Measurements from ENCODE around the gene HILPDA. TPM values are rescaled to one million over a fixed set of nuclear protein-coding genes. Genes with fewer than 3 reads are reported as not detected.
"Not testable (repeated sequence)": the region's sequence is repeated elsewhere in the genome, so short reads cannot be mapped to it uniquely, and the experiment has no call there.

The HILPDA gene
- total RNA-seq, 1 donor from 2014 or later: 171 TPM

DNA sequence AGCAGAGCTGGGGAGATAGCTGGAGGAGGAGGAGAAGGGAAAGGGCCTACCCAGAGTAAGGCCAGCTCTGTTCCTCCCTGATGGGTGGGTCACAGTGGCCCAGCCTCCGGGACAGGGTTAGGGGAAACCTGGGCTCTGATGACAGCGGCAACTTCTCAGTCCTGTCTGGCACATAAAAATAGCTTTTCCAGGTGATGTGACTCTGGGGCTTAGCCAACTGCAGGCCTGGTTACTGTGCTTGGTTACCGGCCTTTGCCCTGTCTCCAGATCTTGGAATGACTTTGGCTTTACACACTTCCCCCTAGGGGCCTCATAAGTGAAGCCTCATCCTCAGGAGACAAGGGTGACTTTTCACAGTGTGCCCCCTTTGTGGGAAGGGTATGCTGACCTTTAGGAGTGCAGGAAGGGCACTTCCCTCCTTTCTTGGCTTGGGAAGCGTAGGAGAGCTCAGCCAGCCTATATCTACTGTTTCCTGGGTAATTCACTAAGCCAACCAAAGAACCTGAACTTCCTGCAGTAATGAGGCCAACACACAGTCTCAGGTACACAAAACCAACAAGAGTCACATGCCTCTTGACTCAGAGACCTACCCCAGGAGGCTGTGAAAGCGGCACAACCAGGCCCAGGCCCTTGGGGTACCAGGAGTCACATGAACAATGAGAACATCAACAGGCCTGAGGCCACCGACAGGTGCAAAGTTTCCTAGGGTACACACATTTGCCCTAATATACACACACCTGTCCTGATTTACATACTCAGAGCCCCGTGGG is 11.7 kb upstream of the HILPDA start:
- intact Hi-C loops (cut with micrococcal nuclease): loop anchor here (2.0 kb wide), 1 partner anchor 15 kb away; no protein-coding TSS in a partner anchor
- H3K4me3 Mint-ChIP-seq: no peak overlapping the region
- H3K27ac Mint-ChIP-seq: no peak overlapping the region
- no peaks in the 10 kb centered on the region for H3K36me3 Mint-ChIP-seq (ENCODE audit: low read depth)
- H3K4me1 Mint-ChIP-seq: peaks cover 20% of the 10 kb centered on the region
- no peak for DNase-seq
- H3K9me3 Mint-ChIP-seq: no peaks in the 10 kb centered on the region
- no peaks in the 10 kb centered on the region for H3K27me3 Mint-ChIP-seq

DNA sequence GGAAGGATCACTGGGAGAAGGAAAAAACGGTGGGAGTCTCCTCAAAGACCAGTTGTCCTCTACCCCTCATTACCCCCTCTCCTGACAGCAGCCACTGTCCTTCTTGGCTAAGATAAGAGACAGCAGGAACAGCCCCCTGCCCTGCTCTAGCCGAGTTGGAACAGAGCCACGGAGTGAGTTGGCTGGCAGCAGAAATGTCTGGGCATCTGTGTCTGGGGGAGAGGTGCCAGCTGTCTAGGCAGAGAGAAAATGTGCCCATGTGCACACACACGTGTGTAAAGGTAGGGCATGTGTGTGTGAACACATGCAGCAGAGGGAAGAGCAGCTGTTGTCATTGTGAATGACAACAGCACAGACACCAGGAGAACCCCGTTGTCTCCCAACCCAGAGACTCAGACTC is 9.4 kb upstream of the HILPDA start:
- DNase-seq: no peak
- no peaks in the 10 kb centered on the region for H3K36me3 Mint-ChIP-seq (ENCODE audit: low read depth)
- no peak overlapping the region for H3K4me3 Mint-ChIP-seq
- H3K27ac Mint-ChIP-seq: no peak overlapping the region
- peaks cover 3% of the 10 kb centered on the region for H3K9me3 Mint-ChIP-seq
- H3K27me3 Mint-ChIP-seq: no peaks in the 10 kb centered on the region
- intact Hi-C loops (cut with micrococcal nuclease): no loop called here
- H3K4me1 Mint-ChIP-seq: peaks cover 35% of the 10 kb centered on the region

DNA sequence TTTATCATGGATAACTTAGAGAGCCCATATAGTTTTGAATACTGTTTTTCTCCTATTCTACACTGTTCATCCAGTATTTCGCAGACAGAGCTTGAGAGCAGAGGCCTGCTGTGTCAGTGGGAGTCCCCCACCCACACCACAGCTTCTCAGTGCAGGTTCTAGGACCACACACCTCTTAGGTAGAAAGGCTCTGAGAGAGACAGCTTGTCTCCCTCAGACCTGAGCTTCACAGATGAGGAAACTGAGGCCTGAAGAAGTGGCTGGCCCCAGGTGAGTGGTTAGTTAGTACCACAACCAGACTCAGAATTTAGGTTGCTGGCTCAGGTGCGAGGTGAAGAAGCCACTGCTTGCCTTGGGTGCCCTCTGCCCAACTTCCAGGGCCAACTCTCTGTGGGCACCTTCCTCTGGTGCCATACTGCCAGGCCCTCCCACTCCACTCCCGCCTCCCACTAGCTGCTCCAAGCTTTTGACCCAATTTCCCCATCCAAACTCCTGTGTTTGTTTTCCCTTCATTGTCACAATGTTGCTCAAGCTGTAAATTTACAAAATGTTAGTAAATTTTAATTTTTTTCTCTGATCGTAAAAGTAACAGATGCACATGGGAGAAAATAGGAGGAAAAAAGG is 7.6 kb upstream of the HILPDA start:
- H3K27me3 Mint-ChIP-seq: peaks cover 6% of the 10 kb centered on the region

DNA sequence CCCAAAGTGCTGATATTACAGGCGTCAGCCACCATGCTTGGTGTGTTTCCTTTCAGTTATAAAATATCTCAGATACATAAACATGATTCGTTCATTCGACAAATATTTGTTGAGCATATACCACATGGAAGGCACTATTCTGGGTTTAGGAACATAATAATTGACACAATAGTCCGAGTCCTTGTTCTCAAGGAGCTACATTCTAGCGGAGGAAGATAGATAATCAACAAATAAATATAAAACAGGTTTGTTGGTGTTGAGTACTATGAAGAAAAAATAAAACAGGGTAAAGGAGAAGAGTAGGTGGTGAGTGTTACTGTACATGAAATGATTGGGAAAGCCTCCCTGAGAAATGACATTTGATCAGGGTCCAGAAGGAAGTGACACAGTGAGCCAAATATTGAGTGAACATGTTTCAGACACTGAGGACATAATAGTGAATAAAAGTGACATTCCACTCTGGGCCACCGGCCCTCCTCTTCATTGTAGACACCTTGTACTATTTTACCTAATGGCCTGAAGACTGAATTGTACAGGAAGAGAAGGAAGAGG is 6.9 kb upstream of the HILPDA start:
- intact Hi-C loops (cut with micrococcal nuclease): no loop called here
- DNase-seq: no peak
- H3K4me1 Mint-ChIP-seq: peaks cover 49% of the 10 kb centered on the region
- H3K36me3 Mint-ChIP-seq (ENCODE audit: low read depth): no peaks in the 10 kb centered on the region
- peaks cover 6% of the 10 kb centered on the region for H3K27me3 Mint-ChIP-seq
- H3K27ac Mint-ChIP-seq: peak overlapping the region; percentile 68
- H3K4me3 Mint-ChIP-seq: no peak overlapping the region
- H3K9me3 Mint-ChIP-seq: peaks cover 3% of the 10 kb centered on the region

More for the DNA sequence above, 7.6 kb upstream of the HILPDA start:
- H3K4me3 Mint-ChIP-seq: no peak overlapping the region
- intact Hi-C loops (cut with micrococcal nuclease): no loop called here
- H3K9me3 Mint-ChIP-seq: peaks cover 3% of the 10 kb centered on the region
- peak overlapping the region; percentile 19 for H3K27ac Mint-ChIP-seq
- H3K36me3 Mint-ChIP-seq (ENCODE audit: low read depth): no peaks in the 10 kb centered on the region
- no peak for DNase-seq
- peaks cover 49% of the 10 kb centered on the region for H3K4me1 Mint-ChIP-seq

DNA sequence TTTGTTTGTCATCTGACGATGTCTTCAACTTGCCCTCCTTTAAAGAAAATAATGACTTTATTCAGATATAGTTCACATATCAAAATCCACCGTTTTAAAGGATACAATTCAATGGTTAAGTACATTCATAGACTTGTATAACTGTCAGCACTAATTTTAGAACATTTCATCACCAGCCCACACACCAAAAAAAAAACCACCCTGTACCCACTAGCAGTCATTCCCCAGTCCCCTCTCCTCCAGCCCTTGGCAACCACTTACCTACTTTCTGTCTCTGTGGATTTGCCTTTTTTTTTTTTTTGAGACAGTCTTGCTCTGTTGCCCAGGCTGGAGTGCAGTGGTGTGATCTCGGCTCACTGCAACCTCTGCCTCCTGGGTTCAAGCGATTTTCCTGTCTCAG is 5.3 kb upstream of the HILPDA start:
- intact Hi-C loops (cut with micrococcal nuclease): loop anchor here (1.0 to 10.0 kb wide), 2 partner anchors 9 to 796 kb away; partner anchors contain the start of gene SND1
- peaks cover 3% of the 10 kb centered on the region for H3K9me3 Mint-ChIP-seq
- peaks cover 50% of the 10 kb centered on the region for H3K4me1 Mint-ChIP-seq
- DNase-seq: no peak
- peak overlapping the region; percentile 84 for H3K27ac Mint-ChIP-seq
- H3K4me3 Mint-ChIP-seq: peak overlapping the region; percentile 40
- H3K36me3 Mint-ChIP-seq (ENCODE audit: low read depth): peaks cover 2% of the 10 kb centered on the region
- peaks cover 6% of the 10 kb centered on the region for H3K27me3 Mint-ChIP-seq

DNA sequence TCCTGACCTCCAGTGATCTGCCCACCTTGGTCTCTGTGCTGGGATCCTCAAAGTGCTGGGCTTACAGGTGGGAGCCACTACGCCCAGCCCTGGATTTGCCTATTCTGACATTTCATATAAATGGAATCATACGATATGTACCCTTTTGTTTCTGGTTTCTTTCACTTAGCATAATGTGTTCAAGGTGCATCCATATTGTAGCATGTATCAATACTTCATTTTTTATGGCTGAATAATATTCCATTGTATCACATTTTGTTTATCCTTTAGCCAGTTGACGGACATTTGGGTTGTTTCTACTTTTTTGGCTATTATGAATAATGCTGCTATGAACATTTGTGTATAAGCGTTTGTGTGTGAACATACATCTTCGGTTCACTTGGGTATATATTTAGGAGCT is 4.8 kb upstream of the HILPDA start:
- peak overlapping the region; percentile 40 for H3K4me3 Mint-ChIP-seq
- intact Hi-C loops (cut with micrococcal nuclease): loop anchor here (1.0 to 10.0 kb wide), 2 partner anchors 8 to 796 kb away; partner anchors contain the start of gene SND1

DNA sequence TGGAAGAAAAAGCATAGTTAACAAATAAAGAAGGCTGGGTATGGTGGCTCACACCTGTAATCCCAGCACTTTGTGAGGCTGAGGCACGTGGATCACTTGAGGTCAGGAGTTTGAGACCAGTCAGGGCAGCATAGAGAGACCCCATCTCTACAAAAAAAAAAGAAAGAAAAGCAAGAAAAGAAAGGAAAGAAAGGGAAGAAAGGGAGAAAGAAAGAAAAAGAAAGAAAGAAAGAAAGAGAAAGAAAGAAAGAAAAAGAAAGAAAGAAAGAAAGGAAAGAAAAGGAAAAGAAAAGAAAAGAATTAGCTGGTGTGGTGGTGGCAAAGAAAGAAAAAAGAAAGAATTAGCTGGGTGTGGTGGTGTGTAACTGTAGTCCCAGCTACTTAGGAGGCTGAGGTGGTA is 3.1 kb upstream of the HILPDA start:
- Mint-ChIP-seq H3K27me3 (peaks cover 6% of the 10 kb centered on the region), H3K4me1 (peaks cover 55% of the 10 kb centered on the region), H3K4me3 (peak overlapping the region; percentile 43), H3K27ac (peak overlapping the region; percentile 84), H3K36me3 (ENCODE audit: low read depth) (peaks cover 18% of the 10 kb centered on the region), H3K9me3 (peaks cover 3% of the 10 kb centered on the region)
- DNase-seq: no peak
- intact Hi-C loops (cut with micrococcal nuclease): loop anchor here (10.0 kb wide), 1 partner anchor 798 kb away; the partner anchor contains the start of gene SND1

More for the DNA sequence above, 4.8 kb upstream of the HILPDA start:
- H3K27ac Mint-ChIP-seq: peak overlapping the region; percentile 84
- H3K36me3 Mint-ChIP-seq (ENCODE audit: low read depth): peaks cover 3% of the 10 kb centered on the region
- peaks cover 6% of the 10 kb centered on the region for H3K27me3 Mint-ChIP-seq
- H3K4me1 Mint-ChIP-seq: peaks cover 52% of the 10 kb centered on the region
- peaks cover 3% of the 10 kb centered on the region for H3K9me3 Mint-ChIP-seq
- DNase-seq: no peak

DNA sequence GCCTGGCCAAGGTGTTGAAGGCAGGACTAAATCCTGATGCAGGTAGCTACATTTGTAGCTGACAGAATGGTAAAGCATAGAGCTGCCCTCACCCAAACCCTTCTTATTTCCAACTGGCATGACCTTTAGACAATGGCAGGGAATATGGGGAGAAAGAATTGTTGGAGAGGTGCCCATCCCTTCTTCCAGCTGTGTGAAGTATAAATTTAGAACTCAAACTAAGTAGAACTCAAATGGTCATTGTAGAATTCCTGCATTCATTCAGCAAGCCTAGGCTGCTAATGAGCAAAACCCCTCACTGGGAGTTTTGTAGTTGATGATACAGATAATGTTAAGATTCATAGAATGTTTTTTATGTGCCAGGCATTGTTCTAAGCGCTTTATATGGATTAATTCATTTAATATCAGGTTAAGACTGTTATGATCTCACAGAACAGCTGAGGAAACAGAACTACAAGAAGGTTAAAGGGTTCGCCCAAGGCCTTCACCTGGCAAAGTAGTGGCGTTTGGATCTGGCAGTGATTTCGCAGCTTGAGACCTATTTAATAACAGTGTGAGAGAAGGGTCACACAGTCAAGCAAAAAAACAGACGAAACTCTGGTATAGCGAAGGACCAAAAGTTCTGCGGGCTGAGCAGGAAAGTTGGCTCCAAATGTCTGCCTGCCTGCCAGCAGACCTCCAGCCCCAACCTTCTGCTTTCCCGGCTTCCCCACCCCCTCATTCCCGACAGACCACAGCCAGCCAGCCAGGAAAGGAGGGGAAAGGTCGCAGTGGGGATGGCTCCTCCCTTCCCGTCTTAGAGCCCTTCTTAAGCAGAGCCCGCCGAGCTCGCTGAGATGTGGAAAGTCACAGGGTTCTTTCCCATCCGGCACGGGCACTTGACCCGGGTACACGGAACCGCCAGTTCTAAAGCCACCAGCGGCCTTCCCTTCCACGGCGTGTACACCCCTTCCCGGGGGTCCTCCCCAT is 1.6 kb upstream of the HILPDA start:
- no peak overlapping the region for H3K4me3 Mint-ChIP-seq
- intact Hi-C loops (cut with micrococcal nuclease): loop anchor here (10.0 kb wide), 1 partner anchor 799 kb away; the partner anchor contains the start of gene SND1
- H3K27ac Mint-ChIP-seq: peak overlapping the region; percentile 100
- H3K36me3 Mint-ChIP-seq (ENCODE audit: low read depth): peaks cover 31% of the 10 kb centered on the region
- H3K4me1 Mint-ChIP-seq: peaks cover 61% of the 10 kb centered on the region
- DNase-seq: peak; percentile 60
- peaks cover 3% of the 10 kb centered on the region for H3K9me3 Mint-ChIP-seq
- peaks cover 6% of the 10 kb centered on the region for H3K27me3 Mint-ChIP-seq

DNA sequence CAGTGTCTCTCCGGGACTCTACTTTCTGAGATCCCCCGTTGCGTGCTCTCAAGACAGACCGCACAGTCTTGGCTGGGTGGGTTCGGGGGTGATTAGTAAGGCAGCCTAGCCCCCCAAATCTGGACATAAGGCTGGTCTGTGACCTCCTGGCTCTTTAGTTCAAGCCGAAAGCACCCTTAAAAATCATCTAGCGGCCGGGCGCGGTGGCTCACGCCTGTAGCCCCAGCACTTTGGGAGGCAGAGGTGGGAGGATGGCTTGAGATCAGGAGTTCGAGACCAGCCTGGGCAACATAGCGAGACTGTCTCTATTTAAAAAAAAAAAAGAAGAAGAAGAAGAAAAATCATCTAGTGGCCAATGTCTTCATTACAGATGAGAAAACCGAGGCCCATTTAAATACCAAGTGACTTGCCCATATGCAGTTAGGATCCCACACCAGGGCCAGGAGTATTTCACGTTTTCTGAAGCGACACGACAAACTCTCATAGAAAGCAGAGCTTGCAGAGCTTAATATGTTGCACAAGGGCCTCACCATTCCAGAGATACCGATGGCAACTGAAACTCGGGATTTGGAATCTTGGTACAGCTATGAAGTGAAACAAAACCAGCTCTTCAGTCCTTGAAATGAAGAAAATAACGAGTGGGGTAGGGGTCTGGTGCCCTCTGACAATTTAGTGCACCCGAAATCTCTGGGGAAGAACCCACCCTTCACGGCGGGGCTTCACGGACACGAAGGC is 703 bp upstream of the HILPDA start:
- intact Hi-C loops (cut with micrococcal nuclease): loop anchor here (1.0 to 10.0 kb wide), 3 partner anchors 45 to 800 kb away; partner anchors contain the start of genes RBM28 and SND1
- peaks cover 68% of the 10 kb centered on the region for H3K4me1 Mint-ChIP-seq
- DNase-seq: no peak
- H3K27me3 Mint-ChIP-seq: peaks cover 6% of the 10 kb centered on the region
- H3K27ac Mint-ChIP-seq: peak overlapping the region; percentile 100
- H3K9me3 Mint-ChIP-seq: peaks cover 3% of the 10 kb centered on the region
- peaks cover 39% of the 10 kb centered on the region for H3K36me3 Mint-ChIP-seq (ENCODE audit: low read depth)
- peak overlapping the region; percentile 90 for H3K4me3 Mint-ChIP-seq

DNA sequence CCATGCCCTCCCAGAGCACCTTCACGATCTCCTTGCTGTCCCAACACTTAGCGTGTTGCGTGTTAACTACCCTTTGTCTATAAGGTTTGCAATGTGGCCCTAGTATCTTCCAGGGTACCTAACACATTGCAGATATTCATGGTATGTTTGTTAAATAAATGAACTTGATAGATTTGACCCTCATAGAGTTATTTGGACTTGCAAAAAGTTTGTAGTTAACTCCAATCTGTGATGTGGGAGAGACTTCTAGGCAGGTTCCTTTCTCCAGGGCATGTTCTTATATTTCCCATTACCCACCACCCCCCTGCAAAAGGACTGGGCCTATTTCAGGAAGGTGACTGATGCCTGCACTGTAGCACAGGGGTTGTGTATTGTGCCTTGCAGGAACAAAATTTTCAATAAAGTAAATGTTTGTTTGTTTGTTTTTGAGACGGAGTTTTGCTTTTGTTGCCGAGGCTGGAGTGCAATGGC is 612 bp downstream of the HILPDA start:
- Mint-ChIP-seq H3K4me3 (peak overlapping the region; percentile 90), H3K36me3 (ENCODE audit: low read depth) (peaks cover 40% of the 10 kb centered on the region), H3K4me1 (peaks cover 57% of the 10 kb centered on the region), H3K27ac (peak overlapping the region; percentile 100), H3K27me3 (peaks cover 6% of the 10 kb centered on the region), H3K9me3 (no peaks in the 10 kb centered on the region)
- no peak for DNase-seq
- intact Hi-C loops (cut with micrococcal nuclease): loop anchor here (5.0 to 10.0 kb wide), 2 partner anchors 114 to 801 kb away; partner anchors contain the start of genes RBM28 and SND1

DNA sequence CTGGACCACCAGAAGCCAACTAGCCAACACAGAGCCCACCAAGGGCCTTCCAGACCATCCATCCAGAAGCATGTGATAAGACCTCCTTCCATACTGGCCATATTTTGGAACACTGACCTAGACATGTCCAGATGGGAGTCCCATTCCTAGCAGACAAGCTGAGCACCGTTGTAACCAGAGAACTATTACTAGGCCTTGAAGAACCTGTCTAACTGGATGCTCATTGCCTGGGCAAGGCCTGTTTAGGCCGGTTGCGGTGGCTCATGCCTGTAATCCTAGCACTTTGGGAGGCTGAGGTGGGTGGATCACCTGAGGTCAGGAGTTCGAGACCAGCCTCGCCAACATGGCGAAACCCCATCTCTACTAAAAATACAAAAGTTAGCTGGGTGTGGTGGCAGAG is 1.7 kb downstream of the HILPDA start:
- Mint-ChIP-seq H3K4me1 (peaks cover 48% of the 10 kb centered on the region), H3K4me3 (peak overlapping the region; percentile 90)

DNA sequence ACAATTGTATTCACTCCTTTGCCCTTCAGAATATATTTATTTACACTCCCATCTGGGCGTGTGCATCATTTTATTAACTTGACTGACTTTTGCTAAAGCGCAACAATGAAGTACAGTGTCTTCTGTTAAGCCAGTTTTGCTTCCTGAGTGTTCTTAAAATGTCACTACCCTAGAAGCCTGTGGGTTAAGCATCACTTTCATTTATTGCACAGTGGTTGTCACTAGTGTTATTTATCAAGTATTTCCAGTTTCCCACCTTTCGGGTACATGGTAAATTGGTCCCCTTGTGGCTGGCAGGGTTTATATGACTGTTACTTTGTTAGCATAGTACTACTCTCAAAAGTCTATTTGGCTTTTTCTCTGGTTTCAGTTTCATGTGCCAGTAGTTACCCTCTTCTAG is 3.3 kb downstream of the HILPDA start:
- peak overlapping the region; percentile 90 for H3K4me3 Mint-ChIP-seq
- no peaks in the 10 kb centered on the region for H3K27me3 Mint-ChIP-seq
- H3K9me3 Mint-ChIP-seq: no peaks in the 10 kb centered on the region
- intact Hi-C loops (cut with micrococcal nuclease): loop anchor here (1.0 to 10.0 kb wide), 6 partner anchors 9 to 804 kb away; partner anchors contain the start of genes METTL2B, RBM28 and SND1
- peak; percentile 74 for DNase-seq
- H3K27ac Mint-ChIP-seq: peak overlapping the region; percentile 100
- H3K36me3 Mint-ChIP-seq (ENCODE audit: low read depth): peaks cover 50% of the 10 kb centered on the region
- peaks cover 41% of the 10 kb centered on the region for H3K4me1 Mint-ChIP-seq

More for the DNA sequence above, 1.7 kb downstream of the HILPDA start:
- not testable (repeated sequence) for H3K27me3 Mint-ChIP-seq, H3K9me3 Mint-ChIP-seq, DNase-seq
- Mint-ChIP-seq H3K27ac (peak overlapping the region; percentile 100), H3K36me3 (ENCODE audit: low read depth) (peaks cover 40% of the 10 kb centered on the region)
- intact Hi-C loops (cut with micrococcal nuclease): loop anchor here (5.0 to 10.0 kb wide), 2 partner anchors 115 to 803 kb away; partner anchors contain the start of genes RBM28 and SND1

All from activated CD4-positive, alpha-beta T cell treated with anti-CD3 and anti-CD28 coated beads, Interleukin-2, amount 10 ng/mL, durations not matched to agents 24 days and 14 days (primary cell).